HG02973 (cell line): Measurements from ENCODE around the gene TRABD2A.

Experiments
- ATAC-seq: cut with Tn5 transposase; IDR thresholded peaks from one replicate; pipeline ENCODE4 v1.9.1; 2021; ENCODE audit warnings: moderate library complexity; ENCODE audit not compliant: unreplicated experiment

TRABD2A gene

DNA sequence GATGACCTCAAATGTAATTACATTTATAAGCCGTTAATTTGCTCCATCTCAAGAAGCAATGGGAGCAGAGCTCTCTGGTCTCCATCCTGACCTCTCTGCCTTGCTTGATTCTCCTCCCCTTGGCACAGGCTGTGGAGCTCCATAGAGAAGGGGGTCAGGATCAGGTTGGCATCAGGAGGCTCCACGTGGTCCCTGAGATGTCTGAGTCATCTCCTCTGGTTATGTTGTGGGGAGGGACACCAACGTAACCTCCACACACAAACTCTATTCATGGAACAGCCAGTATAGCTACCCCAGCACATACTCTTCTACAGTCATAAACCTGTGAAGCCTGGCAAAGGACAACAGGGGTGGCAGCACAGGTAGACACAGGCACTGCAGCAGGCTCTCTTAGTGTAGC is 29.0 kb downstream of the TRABD2A start:
- no peak for ATAC-seq

DNA sequence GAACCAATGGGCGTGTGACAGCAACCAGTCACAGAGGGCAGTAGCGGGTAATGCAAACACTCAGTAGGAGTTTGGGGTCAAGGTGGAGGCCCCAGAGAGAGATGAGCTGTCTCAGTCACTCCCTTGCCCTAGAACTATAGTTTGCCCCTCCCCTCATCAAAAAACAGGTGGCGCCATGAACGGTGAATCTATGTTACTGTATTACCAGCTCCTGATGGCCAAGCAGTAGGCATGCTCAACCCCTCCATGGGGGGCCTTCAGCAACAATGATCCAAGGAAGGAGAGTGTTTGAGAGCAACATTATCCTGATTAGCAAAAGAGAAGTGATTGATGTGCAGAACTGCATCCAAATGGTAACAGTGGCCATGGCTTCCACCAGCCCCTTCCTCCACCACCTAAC is 30.4 kb downstream of the TRABD2A start:
- ATAC-seq, result no peak

- ATAC-seq, result no peak
Measured at GRCh38 chr2:84849271-84849952, 31.5 kb downstream of the TRABD2A start.

DNA sequence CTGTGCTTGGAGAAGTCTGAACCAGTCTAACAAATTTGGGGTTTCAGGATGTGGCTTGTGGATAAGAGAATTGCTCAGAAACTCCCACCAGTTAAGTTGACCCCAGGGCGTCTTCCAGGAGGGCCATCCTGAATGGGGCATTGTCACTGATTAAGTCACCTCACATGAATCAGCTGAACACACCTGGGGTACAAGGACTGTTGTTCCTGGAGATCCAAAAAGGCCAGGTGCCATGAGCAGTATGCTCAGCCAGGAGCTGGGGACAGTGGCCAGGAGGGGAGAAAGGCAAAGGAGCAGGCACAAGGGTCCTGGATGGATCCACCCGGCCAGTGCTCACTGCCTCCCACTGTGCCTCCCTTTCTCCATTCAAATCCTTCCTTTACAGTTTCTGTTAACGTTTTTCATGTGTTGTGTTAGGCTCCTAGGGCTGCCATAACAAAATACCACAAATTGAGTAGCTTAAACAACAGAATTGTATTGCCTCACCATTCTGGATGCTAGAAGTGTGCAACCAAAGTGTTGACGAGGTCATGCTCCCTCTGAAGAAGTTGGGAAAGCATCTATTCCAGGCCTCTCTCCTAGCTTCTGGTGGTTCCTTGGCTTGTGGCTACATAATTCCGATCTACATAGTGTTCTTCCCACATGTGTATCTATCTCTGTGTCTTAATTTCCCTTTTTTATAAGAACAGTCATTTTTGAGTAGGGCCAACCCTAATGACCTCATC is 33.4 kb downstream of the TRABD2A start:
- no peak for ATAC-seq

GRCh38 chr2:84846741-84847142 is 34.1 kb downstream of the TRABD2A start:
- ATAC-seq, result no peak

- ATAC-seq, result no peak
Measured at GRCh38 chr2:84846041-84846663, 34.7 kb downstream of the TRABD2A start.

GRCh38 chr2:84844141-84844540 is 36.7 kb downstream of the TRABD2A start:
- no peak for ATAC-seq

GRCh38 chr2:84841577-84841976 is 39.3 kb downstream of the TRABD2A start:
- no peak for ATAC-seq

- no peak for ATAC-seq
Measured at GRCh38 chr2:84840306-84840705, 40.6 kb downstream of the TRABD2A start.

DNA sequence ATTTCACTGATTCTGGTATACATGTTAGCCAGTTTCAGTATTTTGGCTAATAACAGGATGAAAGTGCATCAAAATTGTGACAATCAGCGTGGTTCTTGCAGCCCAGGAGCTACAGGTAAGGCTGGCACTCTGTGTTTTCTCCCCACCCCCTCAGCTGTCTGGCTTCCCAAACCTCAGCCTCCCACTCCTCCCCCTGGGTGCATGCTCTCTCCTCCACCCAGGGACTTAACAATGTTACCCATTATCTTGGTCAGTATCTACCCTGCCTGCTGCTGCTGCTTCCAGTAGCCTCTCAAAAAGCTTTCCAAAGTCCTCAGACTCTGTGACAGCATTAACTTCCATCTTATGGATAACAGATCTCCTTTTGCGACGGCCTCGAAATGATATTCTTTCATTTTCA is 41.0 kb downstream of the TRABD2A start:
- ATAC-seq, result no peak

DNA sequence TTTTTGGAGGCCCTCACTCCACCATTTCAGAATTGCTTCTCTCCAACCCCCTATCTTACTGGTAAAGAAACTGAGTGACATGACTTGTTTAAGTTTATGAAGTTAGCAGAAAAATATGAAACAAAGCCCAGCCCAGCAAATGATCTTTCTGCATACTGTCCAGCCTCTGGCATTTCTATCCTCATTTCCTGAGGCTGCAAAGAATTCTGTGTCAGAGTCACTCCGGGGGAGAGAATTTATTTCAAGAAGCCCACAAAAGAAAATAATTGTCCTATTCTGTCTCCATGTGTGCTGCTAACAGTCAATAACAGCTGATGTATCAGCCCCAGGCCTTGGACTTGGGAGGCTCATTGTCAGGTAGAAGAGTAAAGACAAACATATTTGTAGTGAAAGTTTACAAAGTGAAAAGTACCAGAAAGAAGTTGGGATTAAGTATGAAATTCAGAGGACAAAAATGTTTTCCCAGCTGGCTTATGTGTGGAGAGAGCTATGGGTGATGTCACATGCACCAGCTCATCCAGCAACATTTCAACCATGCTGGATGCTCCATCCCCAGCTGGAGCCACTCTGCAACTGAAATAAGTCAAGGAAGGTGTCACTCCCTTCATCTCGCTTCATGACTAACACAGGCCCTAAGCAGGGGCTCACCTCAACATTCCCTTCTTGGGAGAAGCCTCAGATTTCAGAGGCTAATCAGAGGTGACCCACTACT is 42.3 kb downstream of the TRABD2A start:
- no peak for ATAC-seq

DNA sequence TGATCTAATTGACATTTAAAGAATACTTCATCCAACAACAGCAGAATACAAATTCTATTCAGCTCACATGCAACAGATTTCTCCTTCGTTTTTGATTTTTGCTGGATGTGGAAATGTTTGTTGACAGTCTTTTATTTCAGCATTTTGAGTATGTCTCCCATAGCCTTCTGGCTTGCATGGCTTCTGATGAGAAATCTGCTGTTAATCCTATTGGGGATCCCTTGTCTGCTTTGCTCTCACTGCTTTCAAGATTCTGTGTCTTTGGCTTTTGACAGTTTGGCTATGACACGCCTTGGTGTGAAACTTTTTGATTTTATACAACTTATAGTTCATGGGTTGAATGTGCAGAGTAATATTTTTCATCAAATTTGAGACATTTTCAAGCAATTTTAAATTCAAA is 44.7 kb downstream of the TRABD2A start:
- ATAC-seq, result no peak

- no peak for ATAC-seq
Measured at GRCh38 chr2:84833481-84834150, 47.3 kb downstream of the TRABD2A start.

- ATAC-seq, result peak; percentile 79
Measured at GRCh38 chr2:84832772-84833461, 48.0 kb downstream of the TRABD2A start.

DNA sequence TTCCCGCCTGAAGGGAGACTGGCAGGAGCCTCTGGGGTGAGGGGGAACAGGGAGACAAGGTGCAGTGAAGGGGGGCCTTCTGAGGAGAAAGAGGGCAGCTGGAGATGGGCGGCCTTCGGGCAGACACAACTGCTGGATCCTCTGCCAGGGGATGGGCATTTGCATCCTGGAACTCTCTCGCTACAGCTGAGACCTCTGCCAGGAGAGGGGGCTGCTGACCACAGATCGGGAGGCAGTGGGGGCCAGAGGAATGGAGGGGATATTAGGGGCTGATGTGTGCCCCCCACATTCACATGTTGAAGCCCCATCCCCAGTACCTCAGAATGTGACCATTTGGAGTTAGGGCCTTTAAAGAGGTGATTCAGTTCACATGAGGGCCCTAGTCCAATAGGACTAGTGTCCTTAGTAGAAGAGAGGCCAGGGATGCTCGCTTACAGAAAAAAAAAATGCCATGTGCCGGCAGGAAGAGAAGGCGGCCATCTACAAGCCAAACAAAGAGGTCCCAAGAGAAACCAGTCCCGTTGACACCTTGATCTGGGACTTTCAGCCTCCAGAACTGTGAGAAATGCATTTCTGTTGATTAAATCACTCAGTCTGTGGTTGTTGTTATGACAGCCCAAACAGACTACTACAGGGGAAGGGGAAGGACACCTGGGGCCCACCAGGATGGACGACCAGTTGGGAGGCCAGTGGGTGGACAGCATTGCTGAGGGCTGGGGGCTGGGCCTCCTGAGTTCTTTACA is 50.0 kb downstream of the TRABD2A start:
- no peak for ATAC-seq

DNA sequence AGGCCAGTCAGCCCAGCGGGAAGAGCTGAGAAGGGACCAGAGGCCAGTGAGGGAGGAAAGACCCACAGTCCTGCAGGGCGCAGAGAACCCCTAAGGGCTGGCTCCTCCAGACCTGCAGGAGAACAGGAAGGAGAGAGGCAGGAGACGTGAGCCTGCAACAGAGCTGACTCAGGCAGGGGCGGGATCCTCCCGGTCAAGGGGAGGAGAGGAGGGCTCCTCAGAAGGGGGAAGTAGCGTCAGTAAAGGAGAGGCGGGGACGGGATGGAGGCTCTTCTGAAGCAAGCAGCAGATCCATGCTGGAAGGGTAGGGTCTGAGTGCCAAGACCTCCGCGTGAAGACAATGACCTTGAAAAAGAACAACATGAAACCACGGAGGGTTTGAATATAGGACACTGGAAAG is 50.8 kb downstream of the TRABD2A start:
- no peak for ATAC-seq

GRCh38 chr2:84829693-84830092 is 51.2 kb downstream of the TRABD2A start:
- no peak for ATAC-seq

DNA sequence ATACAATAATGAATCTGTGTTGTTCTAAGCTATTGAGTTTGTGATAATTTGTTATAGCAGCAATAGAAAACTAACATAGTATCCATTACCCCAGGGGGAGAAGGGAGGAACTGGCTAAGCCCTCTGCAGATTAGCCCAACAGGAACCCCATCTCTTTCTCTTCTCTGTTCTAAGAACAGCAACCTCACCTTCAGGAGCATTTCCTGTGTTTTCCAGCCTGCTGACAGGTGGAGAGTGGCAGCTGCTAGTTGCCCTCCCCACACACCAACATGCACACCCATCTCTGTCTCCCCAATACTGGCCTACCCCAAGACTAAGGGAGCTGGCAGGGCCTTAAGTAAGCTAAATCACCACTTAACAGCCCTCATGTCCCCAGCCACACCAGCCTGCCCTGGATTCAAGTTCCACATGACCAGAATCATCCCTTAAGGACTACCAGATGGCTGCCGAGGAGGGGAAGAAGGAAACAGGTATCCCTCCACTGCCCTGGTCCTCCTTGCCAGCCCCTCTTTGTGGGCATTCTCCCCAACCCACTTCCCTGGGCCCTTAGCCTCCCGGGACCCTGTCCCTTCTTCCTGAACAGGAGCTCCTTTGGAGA is 52.8 kb downstream of the TRABD2A start:
- no peak for ATAC-seq

DNA sequence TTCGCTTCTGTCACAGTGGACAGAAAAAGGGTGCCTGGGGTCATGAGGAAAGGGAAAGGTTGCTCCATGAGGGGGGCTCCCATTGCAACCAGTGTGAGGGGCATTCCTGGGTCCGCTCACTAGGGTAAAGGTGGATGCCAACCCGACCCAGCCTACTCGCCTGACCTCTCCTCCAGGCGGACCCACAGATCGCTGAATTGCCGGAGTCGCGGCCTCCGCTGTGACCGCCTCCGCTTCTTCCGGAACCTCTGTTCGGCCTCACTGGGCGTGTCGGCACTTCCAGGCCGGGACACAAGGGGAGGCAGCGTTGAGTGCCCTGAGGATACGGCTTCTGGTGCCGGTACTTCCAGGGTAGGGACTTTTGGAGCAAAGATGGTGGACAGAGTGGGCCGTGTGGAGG is 57.1 kb downstream of the TRABD2A start:
- no peak for ATAC-seq
